Esophagus squamous epithelium (tissue), 4 donors: ENCODE data around the gene NMD3.

Source experiments
- CTCF ChIP-seq, 6 experiments: fragments of 450-650 bp in 4 of 6; fragments of 200-600 bp in 2 of 6; sonication (generic) in 2 of 6; IDR thresholded peaks; one replicate each; pipeline ENCODE4 v1.5.1; 2016 to 2019; ENCODE audit warnings: antibody characterized with exemption in 6 of 6, mild to moderate bottlenecking in 4 of 6, moderate library complexity in 4 of 6
- POLR2A ChIP-seq, 4 donors: fragments of 450-650 bp; IDR thresholded peaks; one replicate each; pipeline ENCODE4 v1.6.1; 2017; ENCODE audit warnings: antibody characterized with exemption in 4 of 4, mild to moderate bottlenecking in 4 of 4, moderate library complexity in 3 of 4

GRCh38 chr3:161203485-161204098 lies 17.5 kb upstream of the NMD3 start:
- TF ChIP-seq CTCF (IDR thresholded peaks at IDR 0.05) (no peak), POLR2A (IDR thresholded peaks at IDR 0.05) (no peak)
